HCT116 (cell line): ENCODE results near the gene TEX2. TPM values are rescaled to one million over a fixed set of nuclear protein-coding genes. Genes with fewer than 3 reads are reported as not detected.

Source experiments
- ATAC-seq: fragments of 200-7000 bp; cut with Tn5 transposase; 2 replicates; pipeline ENCODE4 v1.9.1; 2020; ENCODE audit warnings: mild to moderate bottlenecking, moderate library complexity
- BruUV-seq: library from RNA; stranded (reverse); fragments of 400-500 nt; replicated peaks from 2 replicates; lab custom pipeline; 2021; lab: Mats Ljungman, UMichigan
- CTCF ChIA-PET: fragments of 300-600 bp; sonication (Branson Sonifier 250); formaldehyde crosslinking; loops from one replicate; lab custom pipeline; 2021; ENCODE audit warnings: antibody characterized with exemption; lab: Charles Lee
- POLR2A ChIA-PET: fragments of 300-600, 350-600 bp; sonication (Branson Sonifier 250); formaldehyde crosslinking; loops from one replicate; lab custom pipeline; 2021; ENCODE audit warnings: antibody characterized with exemption; lab: Charles Lee
- RAD21 ChIA-PET, 2 experiments: fragments of 300-600 bp; sonication (Branson Sonifier 250); formaldehyde crosslinking; loops; one replicate each; lab custom pipeline; 2023; ENCODE audit warnings: low total read pairs in 2 of 2; ENCODE audit not compliant: uncharacterized antibody in 2 of 2, unreplicated experiment in 2 of 2, low non-redundant PET in 1 of 2; lab: Charles Lee
- DNase-seq: peaks from one replicate; pipeline ENCODE4 v3.0.0-alpha.2; 2010; ENCODE audit warnings: low read depth, low spot score
- H2AFZ ChIP-seq: fragments of 200-600 bp; shearing (Covaris generic), sonication (generic); 2 replicates; pipeline ENCODE4 v1.6.1; 2017; ENCODE audit warnings: low read depth, mixed run types, mixed read lengths, antibody characterized with exemption, low read length; ENCODE audit not compliant: poor library complexity, severe bottlenecking
- H3K27ac ChIP-seq: 2 replicates; pipeline ENCODE4 v1.5.1; 2012; ENCODE audit warnings: low read depth, low read length
- H3K27me3 ChIP-seq: fragments of 200-600 bp; sonication (generic); 2 replicates; pipeline ENCODE4 v1.6.1; 2016; ENCODE audit warnings: mixed run types, low read length, mixed read lengths; ENCODE audit not compliant: insufficient read depth
- H3K36me3 ChIP-seq, 2 experiments: fragments of 200-500 bp in 1 of 2; fragments of 200-600 bp in 1 of 2; sonication (Bioruptor generic) in 1 of 2; sonication (generic) in 1 of 2; 2 replicates each; pipeline versions ENCODE4 v1.5.1 to v1.6.1; 2014 to 2016; ENCODE audit warnings: low read length in 2 of 2, inconsistent platforms in 1 of 2, mixed read lengths in 1 of 2, mixed run types in 1 of 2; ENCODE audit not compliant: insufficient read depth in 2 of 2, control insufficient read depth in 1 of 2
- H3K4me1 ChIP-seq, 2 experiments: fragments of 200-600 bp in 1 of 2; sonication (generic) in 1 of 2; 2 replicates each; pipeline versions ENCODE4 v1.5.1 to v1.6.1; 2012 to 2017; ENCODE audit warnings: low read length in 2 of 2, inconsistent platforms in 1 of 2, mild to moderate bottlenecking in 1 of 2, mixed read lengths in 1 of 2, mixed run types in 1 of 2, moderate library complexity in 1 of 2; ENCODE audit not compliant: insufficient read depth in 2 of 2, control insufficient read depth in 1 of 2
- H3K4me2 ChIP-seq: fragments of 200-600 bp; sonication (generic); 2 replicates; pipeline ENCODE4 v1.6.1; 2017; ENCODE audit warnings: mixed run types, low read length, mixed read lengths
- H3K4me3 ChIP-seq, 2 experiments: fragments of 200-600 bp in 1 of 2; sonication (generic) in 1 of 2; replicated peaks in 1 of 2; 2 replicates each; pipeline ENCODE4 v1.5.1; 2011 to 2016; ENCODE audit warnings: low read length in 2 of 2, control low read depth in 1 of 2, low read depth in 1 of 2, mild to moderate bottlenecking in 1 of 2, mixed read lengths in 1 of 2, mixed run types in 1 of 2
- H3K79me2 ChIP-seq: fragments of 200-600 bp; sonication (generic); 2 replicates; pipeline ENCODE4 v1.6.1; 2017; ENCODE audit warnings: mild to moderate bottlenecking, mixed run types, low read length, moderate library complexity, mixed read lengths; ENCODE audit not compliant: insufficient read depth
- H3K9ac ChIP-seq: fragments of 200-600 bp; sonication (generic); 2 replicates; pipeline ENCODE4 v1.6.1; 2016; ENCODE audit warnings: low read length, mixed read lengths
- H3K9me2 ChIP-seq: fragments of 200-600 bp; sonication (generic), shearing (Covaris generic); 2 replicates; pipeline ENCODE4 v1.6.1; 2017; ENCODE audit warnings: mixed run types, mild to moderate bottlenecking, moderate library complexity; ENCODE audit not compliant: insufficient read depth
- H3K9me3 ChIP-seq, 2 experiments: fragments of 200-500 bp in 1 of 2; fragments of 200-600 bp in 1 of 2; sonication (Bioruptor generic) in 1 of 2; sonication (generic) in 1 of 2; 2 replicates each; pipeline ENCODE4 v1.6.1; 2014 to 2017; ENCODE audit warnings: low read length in 2 of 2, mixed read lengths in 2 of 2, inconsistent platforms in 1 of 2, low read depth in 1 of 2, mild to moderate bottlenecking in 1 of 2, mixed run types in 1 of 2, moderate library complexity in 1 of 2; ENCODE audit not compliant: control insufficient read depth in 1 of 2, insufficient read depth in 1 of 2
- H4K20me1 ChIP-seq: fragments of 200-600 bp; sonication (generic), shearing (Covaris generic); 2 replicates; pipeline ENCODE4 v1.6.1; 2017; ENCODE audit warnings: mixed run types, mild to moderate bottlenecking, moderate library complexity; ENCODE audit not compliant: insufficient read depth
- CEBPB ChIP-seq: IDR thresholded peaks from 2 replicates; pipeline ENCODE4 v1.6.1; 2012; ENCODE audit warnings: low read depth
- POLR2A ChIP-seq: IDR thresholded peaks from 2 replicates; pipeline ENCODE4 v1.7.0; 2011; ENCODE audit warnings: borderline replicate concordance; ENCODE audit not compliant: insufficient read depth, insufficient read length; ENCODE audit errors: extremely low read depth
- REST ChIP-seq: IDR thresholded peaks from 2 replicates; pipeline ENCODE4 v1.6.1; 2012; ENCODE audit warnings: low read depth
- TCF7L2 ChIP-seq: IDR thresholded peaks from 2 replicates; pipeline ENCODE4 v1.7.0; 2011; ENCODE audit warnings: borderline replicate concordance, inconsistent platforms; ENCODE audit not compliant: insufficient read depth, insufficient read length; ENCODE audit errors: extremely low read depth
- YY1 ChIP-seq: IDR thresholded peaks from 2 replicates; pipeline ENCODE4 v1.6.1; 2011; ENCODE audit warnings: low read length, low read depth, moderate library complexity, mild to moderate bottlenecking; ENCODE audit not compliant: insufficient replicate concordance; ENCODE audit errors: extremely low read depth
- ZFX ChIP-seq: fragments of 450-650 bp; IDR thresholded peaks from 2 replicates; pipeline ENCODE4 v1.6.1; 2017
- intact Hi-C: fragments of 100-400 bp; cut with micrococcal nuclease; formaldehyde crosslinking; loops from 2 replicates; pipeline ENCODE4 v1.10.0; 2022
- total RNA-seq: library from RNA; stranded (reverse); gene quantifications from one replicate; pipeline ENCODE4 v1.2.1, GENCODE V29; 2021; ENCODE audit not compliant: unreplicated experiment

TEX2 gene
- total RNA-seq, 1 experiment from 2014 or later: 24.6 TPM

- RAD21 ChIA-PET: no interaction called here
- CTCF ChIA-PET: interaction anchor here (0.8 to 3.0 kb wide), 5 partner anchors 17 to 140 kb away, joined by 4 to 14 read pairs (median 8); no protein-coding TSS in a partner anchor
- no peaks in the 10 kb centered on the region for H4K20me1 ChIP-seq
- H3K36me3 ChIP-seq: peaks cover 0 to 21% of the 10 kb centered on the region in 2 experiments; a peak in 2 of 4 replicates
- ATAC-seq (no peak), DNase-seq (no peak)
- POLR2A ChIA-PET: interaction anchor here (0.8 to 1.3 kb wide), 2 partner anchors 86 to 113 kb away, joined by 3 to 4 read pairs; partner anchors contain the start of gene TEX2
- H3K9me2 ChIP-seq: no peaks in the 10 kb centered on the region
- no peak overlapping the region for H3K4me2 ChIP-seq
- H3K4me3 ChIP-seq: no peak overlapping the region
- peaks cover 12% of the 10 kb centered on the region; the same call in 1 of the 2 replicates for H3K79me2 ChIP-seq
- H3K9me3 ChIP-seq: no peaks in the 10 kb centered on the region
- intact Hi-C loops: no loop called here
- BruUV-seq: no TSS peak
- no peak overlapping the region for H3K27ac ChIP-seq
- no peak overlapping the region for H3K9ac ChIP-seq
- no peak overlapping the region for H2AFZ ChIP-seq
- TF ChIP-seq TCF7L2 (no peak), CEBPB (no peak), REST (no peak), YY1 (no peak), ZFX (no peak), POLR2A (peak; percentile 30)
- no peaks in the 10 kb centered on the region for H3K27me3 ChIP-seq
- peaks cover 4 to 23% of the 10 kb centered on the region in 2 experiments; a peak in 3 of 4 replicates for H3K4me1 ChIP-seq
Measured at GRCh38 chr17:64150237-64151015, 112.6 kb downstream of the TEX2 start.
